Measurements from ENCODE around the gene DDX19B.
"Not testable (repeated sequence)": the region's sequence is repeated elsewhere in the genome, so short reads cannot be mapped to it uniquely, and the experiment has no call there.

The DDX19B gene

GRCh38 chr16:70298988-70299938 is at the start of gene DDX19B:
DDX19B (plus strand) TSS chr16:70299186; CDS start chr16:70299298, 112 bp downstream.
- peak; percentile 67 for DNase-seq (ENCODE audit: low read depth)

GRCh38 chr16:70249697-70250096 is 49.3 kb upstream of the DDX19B start:
- DNase-seq (ENCODE audit: low read depth) = not testable (repeated sequence)

DNA sequence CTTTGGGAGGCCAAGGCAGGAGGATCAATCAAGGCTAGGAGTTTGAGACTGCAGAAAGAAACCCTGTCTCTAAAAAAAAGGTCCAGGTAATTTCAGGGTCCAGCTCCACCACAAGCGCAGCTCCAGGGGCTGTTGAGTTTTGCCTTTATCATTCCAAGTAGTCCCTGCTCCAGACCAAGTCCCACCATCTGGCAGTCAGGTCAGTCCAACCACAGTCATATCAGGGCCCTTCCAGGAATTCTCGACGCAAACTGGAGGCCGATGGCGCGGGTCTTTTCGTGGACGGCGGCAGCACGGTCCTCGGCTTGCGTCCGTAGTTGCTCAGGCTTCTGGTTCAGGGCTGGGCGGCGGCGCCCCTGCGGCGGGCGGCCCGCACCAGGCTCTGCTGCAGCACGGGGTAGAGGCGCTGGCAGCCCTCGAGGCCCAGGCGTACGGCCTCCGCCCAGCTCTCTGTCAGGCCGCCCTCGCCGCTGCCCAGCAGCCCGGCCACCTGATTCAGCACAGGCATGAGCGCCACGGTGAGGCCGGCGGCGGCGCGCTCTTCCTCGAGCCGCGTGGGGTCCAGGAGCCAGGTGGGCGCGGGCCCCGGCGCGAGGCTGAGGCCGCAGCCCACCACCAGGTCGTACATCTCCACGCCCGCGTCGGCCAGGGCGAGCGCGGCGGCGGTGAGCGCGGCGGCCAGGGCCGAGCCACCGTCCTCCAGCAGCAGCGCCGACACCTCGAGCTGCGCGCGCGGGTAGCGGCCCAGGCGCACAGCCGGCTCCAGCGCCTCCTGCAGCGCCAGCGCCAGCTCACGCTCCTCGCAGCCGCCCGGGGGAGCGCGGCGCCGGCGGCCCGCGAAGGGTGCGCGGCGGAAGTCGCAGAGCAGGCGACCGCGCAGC is 48.0 kb upstream of the DDX19B start:
- peak; percentile 51 for DNase-seq (ENCODE audit: low read depth)

GRCh38 chr16:70251629-70252354 is 47.2 kb upstream of the DDX19B start, which contains the start of gene EXOSC6:
EXOSC6 (minus strand) TSS chr16:70251940; CDS start chr16:70251900, 40 bp downstream.
- DNase-seq (ENCODE audit: low read depth) = peak; percentile 88

GRCh38 chr16:70252355-70252988 is 46.5 kb upstream of the DDX19B start:
- no peak for DNase-seq (ENCODE audit: low read depth)

- peak; percentile 44 for DNase-seq (ENCODE audit: low read depth)
These were observed 45.5 kb upstream of the DDX19B start for GRCh38 chr16:70253291-70254106.

GRCh38 chr16:70254180-70254964 is 44.6 kb upstream of the DDX19B start:
- no peak for DNase-seq (ENCODE audit: low read depth)

DNA sequence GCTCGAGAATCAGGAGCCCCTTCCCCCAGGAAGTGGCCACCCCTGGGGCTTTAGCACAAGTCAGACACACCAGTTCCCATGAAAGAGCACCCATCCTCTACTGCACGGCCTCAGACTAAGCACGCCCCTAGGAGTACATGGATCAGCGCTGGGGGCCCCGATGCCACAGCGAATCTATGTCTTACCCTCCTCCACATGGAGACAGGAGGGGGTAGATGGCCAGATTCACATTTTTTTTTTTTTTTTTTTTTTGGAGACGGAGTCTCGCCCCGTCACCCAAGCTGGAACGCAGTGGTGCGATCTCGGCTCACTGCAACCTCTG is 44.1 kb upstream of the DDX19B start:
- DNase-seq (ENCODE audit: low read depth) = no peak

GRCh38 chr16:70255574-70255973 is 43.4 kb upstream of the DDX19B start:
- no peak for DNase-seq (ENCODE audit: low read depth)

DNA sequence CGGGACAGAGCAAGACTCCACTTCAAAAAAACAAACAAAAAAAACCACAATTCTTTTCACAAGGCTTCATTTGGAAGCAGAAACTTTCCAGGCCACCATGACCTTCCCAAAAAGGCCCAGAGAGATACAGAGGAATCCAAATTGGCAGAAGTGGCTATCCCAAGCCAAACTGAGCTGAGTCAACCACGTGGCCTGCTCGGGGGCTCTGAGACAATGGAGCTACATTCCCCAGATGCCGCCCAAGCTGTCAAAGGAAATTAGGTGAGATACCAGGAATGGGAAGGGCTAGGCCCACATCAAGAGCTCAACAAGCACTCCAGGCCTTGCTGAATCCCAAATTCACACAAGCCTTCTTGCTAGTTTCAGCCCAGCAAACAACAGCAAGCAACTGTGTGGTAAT is 41.6 kb upstream of the DDX19B start:
- DNase-seq (ENCODE audit: low read depth) = no peak

- no peak for DNase-seq (ENCODE audit: low read depth)
These were observed 40.9 kb upstream of the DDX19B start for GRCh38 chr16:70258065-70258464.

DNA sequence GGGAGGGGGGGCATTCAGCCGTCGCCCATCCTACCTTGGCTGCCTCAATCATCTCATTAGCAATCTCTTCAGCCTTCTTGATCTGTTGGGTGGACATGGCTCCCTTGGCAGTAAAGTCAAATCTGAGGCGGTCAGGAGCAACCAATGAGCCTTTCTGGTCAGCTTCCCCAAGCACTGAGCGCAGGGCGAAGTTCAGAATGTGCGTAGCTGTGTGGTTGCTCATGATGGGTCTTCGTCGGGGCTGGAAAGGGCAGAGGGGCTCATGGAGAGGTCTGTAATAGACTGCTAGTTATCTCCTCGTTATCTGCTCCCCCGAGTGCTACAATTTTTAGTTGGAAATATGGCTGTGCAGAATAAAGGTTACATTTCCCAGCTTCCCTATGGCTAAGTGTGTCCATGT is 40.0 kb upstream of the DDX19B start:
- no peak for DNase-seq (ENCODE audit: low read depth)

GRCh38 chr16:70259903-70260302 is 39.1 kb upstream of the DDX19B start:
- DNase-seq (ENCODE audit: low read depth) = not testable (repeated sequence)

DNA sequence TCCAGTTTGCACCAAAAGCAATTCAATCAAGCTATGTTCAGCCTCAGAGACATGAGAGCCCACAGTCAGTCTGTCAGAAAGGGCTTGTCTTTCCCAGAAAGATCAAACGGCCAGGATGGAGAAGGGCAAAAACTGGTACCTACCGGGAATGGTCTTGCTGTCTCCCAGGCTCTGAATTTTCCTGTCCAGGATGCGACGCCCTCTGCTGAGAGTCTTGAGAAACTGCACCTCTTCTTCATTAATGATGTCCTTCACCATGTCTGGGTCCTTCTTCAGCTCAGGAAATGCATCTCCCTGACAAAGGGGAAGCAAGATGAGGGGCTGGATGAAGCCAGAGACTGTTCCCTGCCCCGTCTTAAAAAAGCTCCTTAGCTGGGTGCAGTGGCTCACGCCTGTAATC is 31.5 kb upstream of the DDX19B start:
- DNase-seq (ENCODE audit: low read depth) = peak; percentile 57

- not testable (repeated sequence) for DNase-seq (ENCODE audit: low read depth)
These were observed 31.1 kb upstream of the DDX19B start for GRCh38 chr16:70267922-70268321.

DNA sequence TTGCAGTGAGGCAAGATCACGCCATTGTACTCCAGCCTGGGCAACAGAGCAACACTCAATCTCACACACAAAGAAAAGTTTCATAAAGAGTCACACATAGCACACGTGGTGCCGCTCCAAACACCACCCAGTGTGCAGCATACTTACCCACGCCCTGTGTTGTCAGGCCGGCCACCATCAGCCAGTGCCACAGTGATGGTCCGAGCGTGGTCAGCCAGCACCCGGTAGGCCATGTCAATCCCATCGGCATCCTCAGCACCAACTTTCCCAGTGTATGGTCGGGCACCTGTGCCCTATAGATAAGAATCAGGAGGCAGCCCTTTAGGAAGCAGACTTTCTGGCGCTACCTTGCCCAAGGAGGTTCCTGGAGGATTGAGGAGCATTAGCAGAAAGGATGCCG is 29.5 kb upstream of the DDX19B start:
- no peak for DNase-seq (ENCODE audit: low read depth)

- no peak for DNase-seq (ENCODE audit: low read depth)
These were observed 28.8 kb upstream of the DDX19B start for GRCh38 chr16:70270176-70270575.

- no peak for DNase-seq (ENCODE audit: low read depth)
These were observed 27.3 kb upstream of the DDX19B start for GRCh38 chr16:70271696-70272095.

- DNase-seq (ENCODE audit: low read depth) = no peak
These were observed 22.6 kb upstream of the DDX19B start for GRCh38 chr16:70276392-70276791.
